Measurements from ENCODE around the gene CPED1. TPM values are rescaled to one million over a fixed set of nuclear protein-coding genes. Genes with fewer than 3 reads are reported as not detected.

CPED1 gene
- total RNA-seq, 1 donor from 2014 or later: not detected

- no peaks in the 10 kb centered on the region for H4K20me1 ChIP-seq (ENCODE audit: low read depth)
- H3K27me3 ChIP-seq: no peaks in the 10 kb centered on the region
- no peaks in the 10 kb centered on the region for H3K4me1 Mint-ChIP-seq
- no peak overlapping the region for H3K27ac Mint-ChIP-seq
- H3K79me2 ChIP-seq (ENCODE audit: low read depth): no peaks in the 10 kb centered on the region
- no peaks in the 10 kb centered on the region for H3K36me3 ChIP-seq
- no peaks in the 10 kb centered on the region for H3K9me3 Mint-ChIP-seq
- no peaks in the 10 kb centered on the region for H3K36me3 Mint-ChIP-seq
- no peaks in the 10 kb centered on the region for H3K9me3 ChIP-seq (ENCODE audit: low read depth)
- H3K4me2 ChIP-seq: no peak overlapping the region
- no peak overlapping the region for H2AFZ ChIP-seq (replicated peaks)
- no peak overlapping the region for H3K9ac ChIP-seq
- no peak for DNase-seq (ENCODE audit: low spot score)
- no peak overlapping the region for H3K4me3 ChIP-seq
- no peak for TF ChIP-seq CTCF (IDR thresholded peaks at IDR 0.05)
- TF ChIP-seq EZH2 (IDR thresholded peaks at IDR 0.05): no peak
- TF ChIP-seq EZH2phosphoT487 (IDR thresholded peaks at IDR 0.05): no peak
- H3K27me3 Mint-ChIP-seq (ENCODE audit: insufficient read depth, low read depth): no peaks in the 10 kb centered on the region
- H3K4me3 Mint-ChIP-seq: no peak overlapping the region
- no peaks in the 10 kb centered on the region for H3F3A ChIP-seq (ENCODE audit: low read depth)
- H3K4me1 ChIP-seq: no peaks in the 10 kb centered on the region
- no peak overlapping the region for H3K27ac ChIP-seq
Measured at GRCh38 chr7:121048195-121048594, 59.7 kb downstream of the CPED1 start.

DNA sequence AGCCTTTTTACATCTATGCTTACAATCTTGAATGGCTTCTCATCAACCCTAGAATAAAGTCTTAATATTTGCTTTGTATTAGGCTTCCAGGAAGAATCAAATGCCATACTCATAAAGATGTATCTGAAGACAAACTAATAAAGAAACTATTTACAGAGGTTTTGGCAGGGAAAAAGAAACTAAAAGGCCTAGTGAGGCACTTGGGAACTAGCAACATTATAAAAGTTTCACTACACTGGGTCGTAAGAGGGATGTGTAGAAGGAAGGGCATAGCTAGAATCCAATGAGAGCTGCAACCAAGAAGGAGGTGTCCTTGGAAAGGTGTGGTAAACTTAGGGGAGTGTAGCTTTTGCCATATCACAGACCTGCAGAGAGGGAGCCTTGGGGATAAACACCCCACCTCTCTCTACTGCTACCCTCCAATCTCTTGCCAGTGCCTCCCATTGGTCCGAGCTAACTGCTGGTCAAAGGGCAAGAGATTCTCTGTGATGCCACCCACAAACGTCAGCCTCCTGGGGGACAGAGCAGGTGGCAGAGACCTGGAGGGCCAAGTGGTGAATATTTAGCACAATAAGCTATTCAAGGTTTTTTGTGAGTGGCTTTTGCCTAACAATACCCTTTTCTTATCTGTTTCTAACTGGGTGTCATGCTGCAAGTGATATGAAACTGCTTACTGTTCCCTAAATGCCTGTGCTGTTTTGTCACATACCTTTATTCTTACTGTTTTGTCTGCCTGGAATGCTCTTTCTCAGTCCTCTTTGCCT lies 60.7 kb downstream of the CPED1 start:
- Histone ChIP-seq H3K9ac (no peak overlapping the region), H3K9me3 (ENCODE audit: low read depth) (no peaks in the 10 kb centered on the region), H3K4me1 (no peaks in the 10 kb centered on the region), H3K4me2 (no peak overlapping the region), H2AFZ (replicated peaks) (no peak overlapping the region), H3K79me2 (ENCODE audit: low read depth) (no peaks in the 10 kb centered on the region), H4K20me1 (ENCODE audit: low read depth) (no peaks in the 10 kb centered on the region), H3K27ac (no peak overlapping the region), H3F3A (ENCODE audit: low read depth) (no peaks in the 10 kb centered on the region), H3K27me3 (no peaks in the 10 kb centered on the region), H3K36me3 (no peaks in the 10 kb centered on the region), H3K4me3 (no peak overlapping the region)
- Mint-ChIP-seq H3K4me1 (no peaks in the 10 kb centered on the region), H3K27me3 (ENCODE audit: insufficient read depth, low read depth) (no peaks in the 10 kb centered on the region), H3K27ac (no peak overlapping the region), H3K4me3 (no peak overlapping the region), H3K36me3 (no peaks in the 10 kb centered on the region), H3K9me3 (no peaks in the 10 kb centered on the region)
- TF ChIP-seq EZH2 (IDR thresholded peaks at IDR 0.05): no peak
- no peak for TF ChIP-seq CTCF (IDR thresholded peaks at IDR 0.05)
- no peak for TF ChIP-seq EZH2phosphoT487 (IDR thresholded peaks at IDR 0.05)
- no peak for DNase-seq (ENCODE audit: low spot score)

DNA sequence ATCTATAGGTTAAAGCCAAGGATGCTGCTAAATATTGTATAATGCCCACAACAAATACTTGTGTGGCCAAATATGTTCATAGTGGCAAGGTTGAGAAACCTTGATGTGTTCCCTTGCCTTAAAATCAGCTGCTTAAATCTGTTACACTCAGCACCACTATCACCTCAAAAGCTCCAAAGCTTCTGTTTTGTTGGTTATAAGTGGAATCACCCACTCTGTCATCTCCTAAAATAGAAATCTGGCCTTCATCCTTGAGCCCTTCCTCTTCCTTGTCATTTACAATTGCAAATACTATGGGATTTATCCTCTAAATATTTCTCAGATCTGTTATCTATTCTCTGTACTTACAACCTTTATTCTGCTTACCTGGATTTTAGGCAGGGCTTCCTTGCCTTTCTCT lies 61.4 kb downstream of the CPED1 start:
- no peaks in the 10 kb centered on the region for H3K36me3 ChIP-seq
- H3K9me3 Mint-ChIP-seq: no peaks in the 10 kb centered on the region
- H3K4me1 Mint-ChIP-seq: no peaks in the 10 kb centered on the region
- no peaks in the 10 kb centered on the region for H3K79me2 ChIP-seq (ENCODE audit: low read depth)
- H3K36me3 Mint-ChIP-seq: no peaks in the 10 kb centered on the region
- no peak for DNase-seq (ENCODE audit: low spot score)
- no peaks in the 10 kb centered on the region for H3K27me3 Mint-ChIP-seq (ENCODE audit: insufficient read depth, low read depth)
- H3K4me3 ChIP-seq: no peak overlapping the region
- no peak overlapping the region for H3K4me3 Mint-ChIP-seq
- H3K27ac ChIP-seq: no peak overlapping the region
- H3K9me3 ChIP-seq (ENCODE audit: low read depth): no peaks in the 10 kb centered on the region
- no peak overlapping the region for H3K27ac Mint-ChIP-seq
- H3K27me3 ChIP-seq: no peaks in the 10 kb centered on the region
- no peaks in the 10 kb centered on the region for H3F3A ChIP-seq (ENCODE audit: low read depth)
- no peak overlapping the region for H3K9ac ChIP-seq
- no peak overlapping the region for H3K4me2 ChIP-seq
- no peak for TF ChIP-seq CTCF (IDR thresholded peaks at IDR 0.05)
- no peak for TF ChIP-seq EZH2phosphoT487 (IDR thresholded peaks at IDR 0.05)
- TF ChIP-seq EZH2 (IDR thresholded peaks at IDR 0.05): no peak
- no peaks in the 10 kb centered on the region for H4K20me1 ChIP-seq (ENCODE audit: low read depth)
- H2AFZ ChIP-seq (replicated peaks): no peak overlapping the region
- no peaks in the 10 kb centered on the region for H3K4me1 ChIP-seq
